G401 (cell line): ENCODE data around the gene CRB1. TPM values are rescaled to one million over a fixed set of nuclear protein-coding genes. Genes with fewer than 3 reads are reported as not detected.
"Not testable (repeated sequence)": the region's sequence is repeated elsewhere in the genome, so short reads cannot be mapped to it uniquely, and the experiment has no call there.

ENCODE experiments used
- DNase-seq: peaks from one replicate; pipeline ENCODE4 v3.0.0-alpha.2; 2015; ENCODE audit warnings: low spot score
- in situ Hi-C: cut with HindIII; loops from 2 replicates; pipeline ENCODE4 v1.10.0; 2016; ENCODE audit warnings: low sequenced_read_pairs, mixed read lengths
- total RNA-seq: library from RNA; depleted of rRNA; stranded (reverse); fragments of >200 nt; shearing (Covaris generic); gene quantifications from 2 replicates; pipeline ENCODE4 v1.2.3, GENCODE V29; 2014

CRB1 gene
- total RNA-seq, 1 experiment from 2014 or later = not detected

- no peak for DNase-seq
- in situ Hi-C loops = no loop called here
Measured at GRCh38 chr1:197391303-197392226, 123.5 kb downstream of the CRB1 start.

- DNase-seq = no peak
- in situ Hi-C loops = no loop called here
Measured at GRCh38 chr1:197392541-197392940, 124.5 kb downstream of the CRB1 start.

GRCh38 chr1:197393105-197393504 is 125.1 kb downstream of the CRB1 start:
- in situ Hi-C loops = no loop called here
- DNase-seq = no peak

GRCh38 chr1:197393772-197394171 is 125.7 kb downstream of the CRB1 start:
- no peak for DNase-seq
- in situ Hi-C loops = no loop called here

- in situ Hi-C loops = no loop called here
- no peak for DNase-seq
Measured at GRCh38 chr1:197394831-197395608, 127.0 kb downstream of the CRB1 start.

GRCh38 chr1:197397895-197398294 is 129.8 kb downstream of the CRB1 start:
- no peak for DNase-seq
- in situ Hi-C loops = no loop called here

- in situ Hi-C loops = no loop called here
- DNase-seq = no peak
Measured at GRCh38 chr1:197399755-197400521, 131.9 kb downstream of the CRB1 start.

- in situ Hi-C loops = no loop called here
- no peak for DNase-seq
Measured at GRCh38 chr1:197400522-197400902, 132.5 kb downstream of the CRB1 start.

- DNase-seq = no peak
- in situ Hi-C loops = no loop called here
Measured at GRCh38 chr1:197402189-197402588, 134.1 kb downstream of the CRB1 start.

GRCh38 chr1:197404774-197405173 is 136.7 kb downstream of the CRB1 start:
- DNase-seq, in situ Hi-C loops: not testable (repeated sequence)

GRCh38 chr1:197405614-197406013 is 137.6 kb downstream of the CRB1 start:
- DNase-seq, in situ Hi-C loops: not testable (repeated sequence)

- no peak for DNase-seq
- in situ Hi-C loops = no loop called here
Measured at GRCh38 chr1:197413564-197413963, 145.5 kb downstream of the CRB1 start.

- in situ Hi-C loops = no loop called here
- no peak for DNase-seq
Measured at GRCh38 chr1:197415221-197415620, 147.2 kb downstream of the CRB1 start.

- no peak for DNase-seq
- in situ Hi-C loops = no loop called here
Measured at GRCh38 chr1:197418693-197419092, 150.6 kb downstream of the CRB1 start.

- in situ Hi-C loops = no loop called here
- no peak for DNase-seq
Measured at GRCh38 chr1:197422993-197423392, 154.9 kb downstream of the CRB1 start.

GRCh38 chr1:197424380-197424779 is 156.3 kb downstream of the CRB1 start:
- in situ Hi-C loops = no loop called here
- DNase-seq = no peak

GRCh38 chr1:197429372-197429771 is 161.3 kb downstream of the CRB1 start:
- DNase-seq = no peak
- in situ Hi-C loops = no loop called here

GRCh38 chr1:197435224-197435623 is 167.2 kb downstream of the CRB1 start:
- no peak for DNase-seq
- in situ Hi-C loops = no loop called here

- in situ Hi-C loops = no loop called here
Measured at GRCh38 chr1:197437601-197438000, 169.5 kb downstream of the CRB1 start.

More at GRCh38 chr1:197437601-197438000, 169.5 kb downstream of the CRB1 start:
- no peak for DNase-seq
